K562 (cell line): ENCODE measurements around the gene PGGHG. TPM values are rescaled to one million over a fixed set of nuclear protein-coding genes. Genes with fewer than 3 reads are reported as not detected.
A peak's percentile ranks its signal among the peaks of the same experiment; 100 is the strongest.

ENCODE experiments used
- ATAC-seq: fragments of 200-7000 bp; cut with Tn5 transposase; 3 replicates; pipeline ENCODE4 v1.9.1; 2020; ENCODE audit warnings: moderate library complexity
- BruUV-seq: library from RNA; stranded (reverse); fragments of 400-500 nt; replicated peaks from 2 replicates; lab custom pipeline; 2021; lab: Mats Ljungman, UMichigan
- CTCF ChIA-PET: fragments of 300-600 bp; formaldehyde crosslinking; extraction: SDS; loops from one replicate; lab custom pipeline; 2021; ENCODE audit warnings: low intra/inter-chr PET ratio; lab: Yijun Ruan, JAX
- POLR2A ChIA-PET: fragments of 300-600, 350-650 bp; sonication (Branson Sonifier 250); formaldehyde crosslinking; extraction: SDS; loops from one replicate; lab custom pipeline; 2021; ENCODE audit warnings: antibody characterized with exemption, inconsistent platforms; lab: Yijun Ruan, JAX
- DNase-seq, 4 experiments: peaks; one replicate each; pipeline versions ENCODE4 v3.0.0 to v3.0.0-alpha.2; 2011 to 2018; ENCODE audit warnings: low spot score in 3 of 4, mixed read lengths in 3 of 4; ENCODE audit errors: extremely low read depth in 1 of 4
- FAIRE-seq: peaks from 2 replicates; lab custom pipeline; 2011; peaks lifted over from hg19 to GRCh38; lab: Jason Lieb, UNC
- H2AFZ ChIP-seq: 2 replicates; pipeline ENCODE4 v1.6.0; 2011; ENCODE audit warnings: low read depth, low read length, control low read depth, inconsistent platforms
- H3K27ac ChIP-seq: fragments of 200-600 bp; 3 replicates; pipeline ENCODE4 v1.8.0; 2011; ENCODE audit warnings: low read depth, mild to moderate bottlenecking, control low read depth, inconsistent platforms, low read length, moderate library complexity, mixed read lengths; ENCODE audit errors: extremely low read depth
- H3K27me3 ChIP-seq, 2 experiments: fragments of 300-600 bp in 1 of 2; 2 replicates in 1 of 2; 3 replicates in 1 of 2; pipeline versions ENCODE4 v1.6.0 to v1.8.0; 2011; ENCODE audit warnings: inconsistent platforms in 2 of 2, low read length in 2 of 2, mild to moderate bottlenecking in 1 of 2, mixed read lengths in 1 of 2, moderate library complexity in 1 of 2; ENCODE audit not compliant: control insufficient read depth in 2 of 2, insufficient read depth in 2 of 2
- H3K36me3 ChIP-seq: fragments of 300-600 bp; 3 replicates; pipeline ENCODE4 v1.8.0; 2011; ENCODE audit warnings: mild to moderate bottlenecking, low read length, inconsistent platforms; ENCODE audit not compliant: control insufficient read depth, insufficient read depth
- H3K4me1 ChIP-seq, 2 experiments: fragments of 200-600 bp in 1 of 2; replicated peaks in 1 of 2; 2 replicates in 1 of 2; 3 replicates in 1 of 2; pipeline versions ENCODE4 v1.5.1 to v1.8.0; 2011; ENCODE audit warnings: inconsistent platforms in 2 of 2, low read length in 2 of 2, mild to moderate bottlenecking in 1 of 2, mixed read lengths in 1 of 2, moderate library complexity in 1 of 2; ENCODE audit not compliant: control insufficient read depth in 2 of 2, insufficient read depth in 2 of 2
- H3K4me2 ChIP-seq: 2 replicates; pipeline ENCODE4 v1.6.1; 2011; ENCODE audit warnings: low read length, control low read depth, inconsistent platforms, mixed read lengths; ENCODE audit not compliant: insufficient read depth
- H3K4me3 ChIP-seq: fragments of 200-600 bp; sonication (generic), shearing (Covaris generic); 2 replicates; pipeline ENCODE4 v1.5.1; 2016; ENCODE audit warnings: control low read depth, inconsistent platforms
- H3K79me2 ChIP-seq: fragments of 200-600 bp; 3 replicates; pipeline ENCODE4 v1.8.0; 2011; ENCODE audit warnings: low read length, inconsistent platforms; ENCODE audit not compliant: control insufficient read depth, insufficient read depth
- H3K9ac ChIP-seq, 2 experiments: 2 replicates each; pipeline versions ENCODE4 v1.6.0 to v1.6.1; 2011; ENCODE audit warnings: low read depth in 2 of 2, low read length in 2 of 2, control low read depth in 1 of 2, inconsistent platforms in 1 of 2, mild to moderate bottlenecking in 1 of 2, mixed read lengths in 1 of 2; ENCODE audit not compliant: insufficient read depth in 1 of 2
- H3K9me1 ChIP-seq: one replicate; pipeline ENCODE4 v1.6.0; 2011; ENCODE audit warnings: inconsistent platforms, mild to moderate bottlenecking, low read length, moderate library complexity; ENCODE audit not compliant: control insufficient read depth, insufficient read depth
- H3K9me3 ChIP-seq: replicated peaks from 2 replicates; pipeline ENCODE4 v1.5.1; 2011; ENCODE audit warnings: low read depth, low read length, inconsistent platforms; ENCODE audit not compliant: control insufficient read depth, insufficient read depth
- H4K20me1 ChIP-seq: replicated peaks from 2 replicates; pipeline ENCODE4 v1.6.1; 2011; ENCODE audit warnings: low read length, inconsistent platforms, mixed read lengths; ENCODE audit not compliant: control insufficient read depth, insufficient read depth
- BCOR ChIP-seq: fragments of 450-650 bp; IDR thresholded peaks from 2 replicates; pipeline ENCODE4 v1.6.1; 2016
- DLX4 ChIP-seq: fragments of 250-450 bp; sonication (Bioruptor Pico); IDR thresholded peaks from 2 replicates; pipeline ENCODE4 v1.6.1; 2021; ENCODE audit warnings: mild to moderate bottlenecking
- EZH2 ChIP-seq: IDR thresholded peaks from 2 replicates; pipeline ENCODE4 v1.6.1; 2012; ENCODE audit warnings: low read depth, mild to moderate bottlenecking, inconsistent platforms, low read length, borderline replicate concordance
- HIVEP1 ChIP-seq: fragments of 250-450 bp; sonication (Bioruptor Pico); IDR thresholded peaks from 2 replicates; pipeline ENCODE4 v1.4.0; 2020; ENCODE audit warnings: mild to moderate bottlenecking
- PRDM10 ChIP-seq: fragments of 450-650 bp; IDR thresholded peaks from 2 replicates; pipeline ENCODE4 v1.6.1; 2018; ENCODE audit not compliant: partially characterized antibody
- RNF219 ChIP-seq: fragments of 250-450 bp; sonication (Bioruptor Pico); IDR thresholded peaks from 2 replicates; pipeline ENCODE4 v1.5.0; 2022; ENCODE audit warnings: mild to moderate bottlenecking
- STAT5B ChIP-seq: fragments of 250-450 bp; sonication (Bioruptor Pico); IDR thresholded peaks from 2 replicates; pipeline ENCODE4 v1.8.0; 2021; ENCODE audit warnings: mild to moderate bottlenecking, inconsistent platforms
- TBL1XR1 ChIP-seq, 2 experiments: IDR thresholded peaks; 2 replicates each; pipeline ENCODE4 v1.6.1; 2012; ENCODE audit warnings: improper control_type of control experiment in 2 of 2, low read length in 2 of 2, mild to moderate bottlenecking in 1 of 2
- ZBTB26 ChIP-seq: fragments of 450-650 bp; formaldehyde crosslinking; IDR thresholded peaks from 2 replicates; pipeline ENCODE4 v1.4.0; 2022; ENCODE audit warnings: missing genetic modification characterization
- ZNF174 ChIP-seq: fragments of 250-450 bp; sonication (Bioruptor Pico); IDR thresholded peaks from 2 replicates; pipeline ENCODE4 v1.4.0; 2020; ENCODE audit warnings: mild to moderate bottlenecking
- ZNF324 ChIP-seq: fragments of 250-450 bp; sonication (Bioruptor Pico); IDR thresholded peaks from 2 replicates; pipeline ENCODE4 v1.4.0; 2020; ENCODE audit warnings: mild to moderate bottlenecking
- ZNF740 ChIP-seq, 3 experiments: fragments of 200-800 bp in 1 of 3; sonication (Bioruptor generic) in 1 of 3; sonication (generic) in 1 of 3; formaldehyde crosslinking in 1 of 3; IDR thresholded peaks; 2 replicates each; pipeline versions ENCODE4 v1.6.1 to v1.8.0; 2016 to 2022; ENCODE audit warnings: mild to moderate bottlenecking in 2 of 3, missing compliant biosample characterization in 2 of 3, missing genetic modification characterization in 2 of 3, missing genetic modification reagents in 1 of 3
- WGBS: fragments of 100-300 bp; shearing (Covaris generic); methylation state at CpG from one replicate; pipeline ENCODE4 v1.1.6; 2016; ENCODE audit warnings: low coverage, mixed read lengths; ENCODE audit not compliant: insufficient coverage; ENCODE audit errors: missing lambda C conversion rate; 5-methylcytosine and 5-hydroxymethylcytosine counted together
- in situ Hi-C: fragments of 300-500 bp; cut with MboI; formaldehyde crosslinking; loops from 4 replicates; pipeline ENCODE4 v1.15.0; 2018; ENCODE audit warnings: inconsistent platforms, mixed read lengths
- intact Hi-C: fragments of 100-400 bp; cut with micrococcal nuclease; formaldehyde crosslinking; loops from 2 replicates; pipeline ENCODE4 v1.14.2; 2022
- polyA plus RNA-seq, 8 experiments: library from polyadenylated mRNA; depleted of rRNA in 4 of 8; stranded (reverse) in 5 of 8; unstranded in 3 of 8; fragments of >200 nt; fragmentation: Nextera tagmentation in 2 of 8; fragmentation: Illumina TruSeq in 1 of 8; extraction: Ambion mirVana in 2 of 8; extraction: Trizol in 1 of 8; gene quantifications; 2 replicates each; pipeline versions ENCODE4 v1.2.1 to v1.2.3, GENCODE V29; 2011 to 2014; ENCODE audit warnings: inconsistent platforms in 1 of 8, missing spikeins in 1 of 8
- total RNA-seq, 7 experiments: library from RNA; depleted of rRNA in 6 of 7; stranded (reverse); fragments of >200 nt in 6 of 7; fragmentation: Illumina TruSeq in 2 of 7; extraction: Trizol in 2 of 7; gene quantifications; 2 replicates each; pipeline versions ENCODE4 v1.2.1 to v1.2.3, GENCODE V29; 2011 to 2021; ENCODE audit warnings: low replicate concordance in 1 of 7

Gene PGGHG
- total and polyA plus RNA-seq, 9 of the 15 experiments (the other 6 are each of a cell fraction or from before 2014, with no cell fraction given) = 0.38 to 85.1 (median 18.1) TPM

GRCh38 chr11:329886-330253 lies 40.9 kb downstream of the PGGHG start:
- FAIRE-seq = no peak
- Histone ChIP-seq H3K27me3 (no peaks in the 10 kb centered on the region), H2AFZ (no peak overlapping the region), H3K36me3 (no peaks in the 10 kb centered on the region), H3K4me2 (peak overlapping the region; percentile 67), H4K20me1 (no peaks in the 10 kb centered on the region), H3K4me1 (peaks cover 49 to 54% of the 10 kb centered on the region in 2 experiments), H3K27ac (peak overlapping the region; percentile 79), H3K9ac (peak overlapping the region; percentile 58 to 77), H3K9me3 (peaks cover 7% of the 10 kb centered on the region; the same call in 1 of the 2 replicates), H3K79me2 (peaks cover 29% of the 10 kb centered on the region), H3K4me3 (peak overlapping the region; percentile 15; the same call in 1 of the 2 replicates), H3K9me1 (no peaks in the 10 kb centered on the region)
- WGBS = 63% methylated on average over 2 of the region's 2 CpGs
- in situ Hi-C loops = no loop called here
- CTCF ChIA-PET = interaction anchor here (0.6 kb wide), 1 partner anchor 23 kb away, joined by 3 read pairs; no protein-coding TSS in a partner anchor
- POLR2A ChIA-PET = interaction anchor here (0.6 to 3.1 kb wide), 18 partner anchors 10 to 1063 kb away, joined by 3 to 21 read pairs (median 4); partner anchors contain the start of genes BET1L and RIC8A
- intact Hi-C loops = loop anchor here (1.0 kb wide), 1 partner anchor 21 kb away; no protein-coding TSS in a partner anchor
- TSS peak; percentile 88 for BruUV-seq
- ATAC-seq = no peak
- DNase-seq = no peak
- TF ChIP-seq HIVEP1 (CRISPR knock-in tag) (no peak), RNF219 (peak; percentile 13; the same call in 1 of the 2 replicates), TBL1XR1 (IDR thresholded peaks at IDR 0.05; ENCODE audit: low read length in 2 of 2) (no peak), ZNF174 (CRISPR knock-in tag) (peak; percentile 37; the same call in 1 of the 2 replicates), BCOR (peak; percentile 6; the same call in 1 of the 2 replicates), STAT5B (CRISPR knock-in tag) (no peak), ZBTB26 (CRISPR knock-in tag) (no peak), ZNF324 (no peak), ZNF740 (CRISPR knock-in tag; IDR thresholded peaks at IDR 0.05) (no peak), ZNF740 (tag; IDR thresholded peaks at IDR 0.05) (no peak), EZH2 (no peak), PRDM10 (no peak), DLX4 (no peak)
